ENCODE results near the gene POFUT2.

DNA sequence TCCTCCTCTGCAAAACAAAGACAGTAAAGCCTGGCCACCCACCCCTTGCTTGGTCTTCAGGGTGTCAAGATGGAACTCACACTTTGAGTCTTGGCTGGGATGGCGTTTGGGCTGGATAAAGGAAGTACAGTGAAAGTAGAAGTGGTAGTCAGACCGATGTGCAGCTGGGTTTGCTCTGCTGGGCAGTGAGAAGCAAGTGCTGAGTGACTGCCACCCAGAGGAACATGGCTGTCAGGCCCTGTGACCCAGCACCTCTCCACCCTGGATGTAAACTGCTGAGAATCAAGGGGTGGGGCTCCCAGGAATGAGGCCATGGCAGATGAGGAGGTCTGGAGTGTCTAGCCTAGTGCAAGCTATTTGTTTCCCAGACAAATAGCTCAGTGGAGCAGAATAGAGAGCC lies 51.2 kb downstream of the POFUT2 start:
- TF ChIP-seq POLR2A (IDR thresholded peaks at IDR 0.05) (no peak), CTCF (IDR thresholded peaks at IDR 0.05) (no peak), EP300 (IDR thresholded peaks at IDR 0.05) (no peak)

Measured in ovary (tissue), 3 donors.